Tibial artery (tissue), 4 donors: ENCODE results near the gene CCDC107.
"Not testable (repeated sequence)": the region's sequence is repeated elsewhere in the genome, so short reads cannot be mapped to it uniquely, and the experiment has no call there.

Source experiments
- DNase-seq, 2 donors: peaks; one replicate each; pipeline ENCODE4 v3.0.0-alpha.2; 2019
- H3K27ac ChIP-seq, 2 donors: fragments of 200-600 bp; sonication (generic) in 1 of 2; 1 replicate in 1 of 2; 2 replicates in 1 of 2; pipeline ENCODE4 v1.5.1; 2018 to 2019; ENCODE audit warnings: mild to moderate bottlenecking in 1 of 2
- H3K27me3 ChIP-seq, 2 donors: fragments of 200-600 bp; sonication (generic) in 1 of 2; one replicate each; pipeline versions ENCODE4 v1.5.1 to v1.6.0; 2016 to 2019
- H3K36me3 ChIP-seq, 3 donors: fragments of 200-600 bp; sonication (generic) in 2 of 3; one replicate each; pipeline ENCODE4 v1.5.1; 2016 to 2019; ENCODE audit warnings: mild to moderate bottlenecking in 2 of 3
- H3K4me1 ChIP-seq, 4 donors: fragments of 200-600 bp; sonication (generic) in 2 of 4; 1 replicate in 3 of 4; 2 replicates in 1 of 4; pipeline ENCODE4 v1.5.1; 2016 to 2019
- H3K4me3 ChIP-seq, 2 donors: fragments of 200-600 bp; sonication (generic) in 1 of 2; 1 replicate in 1 of 2; 2 replicates in 1 of 2; pipeline ENCODE4 v1.5.1; 2018 to 2019; ENCODE audit warnings: mild to moderate bottlenecking in 2 of 2
- H3K9me3 ChIP-seq, 3 donors: fragments of 200-600 bp; sonication (generic) in 1 of 3; one replicate each; pipeline ENCODE4 v1.5.1; 2016 to 2019
- intact Hi-C: fragments of 100-400 bp; cut with DNase I; formaldehyde crosslinking; loops from one replicate; pipeline ENCODE4 v1.15.0; 2023; ENCODE audit warnings: low total_unique reads
- TF ChIP-seq, protein P1 (sequence below), 2 experiments: fragments of 200-600 bp in 1 of 2; fragments of 450-650 bp in 1 of 2; IDR thresholded peaks; one replicate each; pipeline ENCODE4 v1.5.1; 2017 to 2019; ENCODE audit warnings: antibody characterized with exemption in 2 of 2, mild to moderate bottlenecking in 1 of 2, moderate library complexity in 1 of 2

Gene CCDC107, protein sequence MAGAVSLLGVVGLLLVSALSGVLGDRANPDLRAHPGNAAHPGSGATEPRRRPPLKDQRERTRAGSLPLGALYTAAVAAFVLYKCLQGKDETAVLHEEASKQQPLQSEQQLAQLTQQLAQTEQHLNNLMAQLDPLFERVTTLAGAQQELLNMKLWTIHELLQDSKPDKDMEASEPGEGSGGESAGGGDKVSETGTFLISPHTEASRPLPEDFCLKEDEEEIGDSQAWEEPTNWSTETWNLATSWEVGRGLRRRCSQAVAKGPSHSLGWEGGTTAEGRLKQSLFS

GRCh38 chr9:35658137-35658967 is at the start of gene CCDC107:
TSS of gene CCDC107 (plus strand) at chr9:35658292. CDS start at chr9:35658380, 88 bp downstream.
- peak; percentile 80 to 92 for DNase-seq
- Histone ChIP-seq H3K4me3 (peak within 1 kb of the TSS; percentile 87 to 99), H3K4me1 (peaks cover 0 to 47% (median 21%) of the 10 kb centered on the region in 4 donors), H3K27ac (peak within 1 kb of the TSS; percentile 99 to 100), H3K36me3 (peaks cover 15 to 35% (median 21%) of the 10 kb centered on the region in 3 donors), H3K27me3 (no peaks in the 10 kb centered on the region), H3K9me3 (no peaks in the 10 kb centered on the region)
- TF ChIP-seq, protein P1, sequence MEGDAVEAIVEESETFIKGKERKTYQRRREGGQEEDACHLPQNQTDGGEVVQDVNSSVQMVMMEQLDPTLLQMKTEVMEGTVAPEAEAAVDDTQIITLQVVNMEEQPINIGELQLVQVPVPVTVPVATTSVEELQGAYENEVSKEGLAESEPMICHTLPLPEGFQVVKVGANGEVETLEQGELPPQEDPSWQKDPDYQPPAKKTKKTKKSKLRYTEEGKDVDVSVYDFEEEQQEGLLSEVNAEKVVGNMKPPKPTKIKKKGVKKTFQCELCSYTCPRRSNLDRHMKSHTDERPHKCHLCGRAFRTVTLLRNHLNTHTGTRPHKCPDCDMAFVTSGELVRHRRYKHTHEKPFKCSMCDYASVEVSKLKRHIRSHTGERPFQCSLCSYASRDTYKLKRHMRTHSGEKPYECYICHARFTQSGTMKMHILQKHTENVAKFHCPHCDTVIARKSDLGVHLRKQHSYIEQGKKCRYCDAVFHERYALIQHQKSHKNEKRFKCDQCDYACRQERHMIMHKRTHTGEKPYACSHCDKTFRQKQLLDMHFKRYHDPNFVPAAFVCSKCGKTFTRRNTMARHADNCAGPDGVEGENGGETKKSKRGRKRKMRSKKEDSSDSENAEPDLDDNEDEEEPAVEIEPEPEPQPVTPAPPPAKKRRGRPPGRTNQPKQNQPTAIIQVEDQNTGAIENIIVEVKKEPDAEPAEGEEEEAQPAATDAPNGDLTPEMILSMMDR (IDR thresholded peaks at IDR 0.05): peak; percentile 36 to 39
- intact Hi-C loops: loop anchor here (1.0 kb wide), 1 partner anchor 70 kb away; no protein-coding TSS in a partner anchor

DNA sequence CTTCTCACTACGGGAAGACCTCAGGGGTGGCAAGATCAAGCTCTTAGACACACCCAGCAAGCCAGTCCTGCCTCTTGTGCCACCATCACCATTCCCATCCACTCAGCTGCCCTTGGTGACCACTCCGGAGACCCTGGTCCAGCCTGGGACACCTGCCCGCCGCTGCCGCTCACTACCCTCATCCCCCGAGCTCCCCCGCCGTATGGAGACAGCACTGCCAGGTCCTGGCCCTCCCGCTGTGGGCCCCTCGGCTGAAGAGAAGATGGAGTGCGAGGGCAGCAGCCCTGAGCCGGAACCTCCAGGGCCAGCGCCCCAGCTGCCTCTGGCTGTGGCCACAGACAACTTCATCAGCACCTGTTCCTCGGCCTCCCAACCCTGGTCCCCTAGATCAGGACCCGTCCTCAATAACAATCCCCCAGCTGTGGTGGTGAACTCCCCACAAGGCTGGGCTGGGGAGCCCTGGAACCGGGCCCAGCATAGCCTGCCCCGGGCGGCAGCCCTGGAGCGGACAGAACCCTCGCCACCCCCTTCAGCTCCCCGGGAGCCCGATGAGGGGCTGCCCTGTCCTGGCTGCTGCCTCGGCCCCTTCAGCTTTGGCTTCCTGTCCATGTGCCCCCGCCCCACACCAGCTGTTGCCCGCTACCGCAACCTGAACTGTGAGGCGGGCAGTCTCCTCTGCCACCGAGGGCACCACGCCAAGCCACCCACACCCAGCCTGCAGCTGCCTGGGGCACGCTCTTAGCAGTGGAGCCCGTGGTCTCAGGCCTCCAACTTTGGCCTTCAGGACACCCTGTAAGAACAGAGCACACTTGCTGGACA is 48.9 kb upstream of the CCDC107 start:
- H3K4me1 ChIP-seq: peaks cover 5 to 22% (median 20%) of the 10 kb centered on the region in 4 donors
- peaks cover 19 to 35% (median 20%) of the 10 kb centered on the region in 3 donors for H3K36me3 ChIP-seq
- no peak for DNase-seq
- no peak overlapping the region for H3K4me3 ChIP-seq
- H3K27ac ChIP-seq: peak overlapping the region in 1 of 2 donors; percentile 49
- no peaks in the 10 kb centered on the region for H3K27me3 ChIP-seq
- intact Hi-C loops: loop anchor here (5.0 kb wide), 1 partner anchor 33 kb away; no protein-coding TSS in a partner anchor
- no peaks in the 10 kb centered on the region for H3K9me3 ChIP-seq
- TF ChIP-seq, protein P1 (IDR thresholded peaks at IDR 0.05): no peak

GRCh38 chr9:35609820-35610163 is 48.3 kb upstream of the CCDC107 start:
- H3K27me3 ChIP-seq: no peaks in the 10 kb centered on the region
- H3K36me3 ChIP-seq: peaks cover 19 to 35% (median 20%) of the 10 kb centered on the region in 3 donors
- H3K4me1 ChIP-seq: peaks cover 5 to 22% (median 18%) of the 10 kb centered on the region in 4 donors
- H3K9me3 ChIP-seq: no peaks in the 10 kb centered on the region
- DNase-seq: no peak
- H3K27ac ChIP-seq: peak overlapping the region in 1 of 2 donors; percentile 49
- no peak overlapping the region for H3K4me3 ChIP-seq
- intact Hi-C loops: loop anchor here (5.0 kb wide), 1 partner anchor 33 kb away; no protein-coding TSS in a partner anchor
- TF ChIP-seq, protein P1 (IDR thresholded peaks at IDR 0.05): no peak

GRCh38 chr9:35611230-35611797 is 46.8 kb upstream of the CCDC107 start:
- Histone ChIP-seq H3K9me3 (no peaks in the 10 kb centered on the region), H3K4me3 (no peak overlapping the region), H3K4me1 (peaks cover 1 to 15% (median 13%) of the 10 kb centered on the region in 4 donors), H3K27me3 (peaks cover 0 to under 1% of the 10 kb centered on the region in 2 donors), H3K36me3 (peaks cover 19 to 35% (median 20%) of the 10 kb centered on the region in 3 donors), H3K27ac (no peak overlapping the region)
- DNase-seq: peak in 1 of 2 donors; percentile 57
- intact Hi-C loops: no loop called here
- TF ChIP-seq, protein P1 (IDR thresholded peaks at IDR 0.05): peak; percentile 54 to 65

GRCh38 chr9:35612066-35612465 is 46.0 kb upstream of the CCDC107 start:
- H3K4me3 ChIP-seq, H3K9me3 ChIP-seq, DNase-seq, intact Hi-C loops, H3K27me3 ChIP-seq, H3K27ac ChIP-seq: not testable (repeated sequence)
- H3K36me3 ChIP-seq: peaks cover 19 to 34% (median 20%) of the 10 kb centered on the region in 3 donors
- peaks cover 0 to 13% (median 11%) of the 10 kb centered on the region in 4 donors for H3K4me1 ChIP-seq
